ENCODE data around the gene PRSS36.

- TF ChIP-seq POLR2A (IDR thresholded peaks at IDR 0.05) (no peak), CTCF (IDR thresholded peaks at IDR 0.05) (no peak), EP300 (IDR thresholded peaks at IDR 0.05) (no peak)
Measured at GRCh38 chr16:31090540-31090939, 59.3 kb downstream of the PRSS36 start.
